Transverse colon (tissue), 3 donors: ENCODE data around the gene PRKG1.

Experiments used
- CTCF ChIP-seq, 5 experiments: fragments of 200-600 bp in 3 of 5; fragments of 450-650 bp in 2 of 5; sonication (generic) in 3 of 5; IDR thresholded peaks; 1 replicate in 2 of 5; 2 replicates in 3 of 5; pipeline ENCODE4 v1.5.1; 2016 to 2017; ENCODE audit warnings: antibody characterized with exemption in 5 of 5, inconsistent platforms in 3 of 5, mild to moderate bottlenecking in 2 of 5, moderate library complexity in 1 of 5
- EP300 ChIP-seq: sonication (generic); formaldehyde crosslinking; IDR thresholded peaks from one replicate; pipeline ENCODE4 v1.6.1; 2017; ENCODE audit warnings: antibody characterized with exemption, low read depth

DNA sequence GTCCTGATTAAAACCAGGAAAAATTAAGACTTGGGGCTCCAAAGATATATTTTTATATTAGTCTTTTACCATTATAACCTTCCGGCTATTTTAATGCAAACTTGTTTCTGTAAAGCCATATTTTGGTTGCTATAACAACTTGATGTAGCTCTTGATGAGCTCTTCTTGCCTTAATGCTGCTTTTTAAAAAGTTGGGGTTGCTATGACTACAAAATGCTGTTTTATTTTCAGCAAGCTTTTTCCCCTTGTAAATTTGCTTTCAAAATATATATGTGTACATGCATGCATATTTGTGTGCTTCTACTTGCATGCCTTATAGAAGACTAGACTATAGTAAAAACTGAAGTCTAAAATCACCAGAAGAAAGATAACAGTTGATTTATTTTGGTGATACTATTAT is 525.4 kb downstream of the PRKG1 start:
- TF ChIP-seq CTCF (IDR thresholded peaks at IDR 0.05) (no peak), EP300 (no peak)
